ENCODE data around the gene PSMB1. TPM values are rescaled to one million over a fixed set of nuclear protein-coding genes. Genes with fewer than 3 reads are reported as not detected.

Gene PSMB1
- total and polyA plus RNA-seq, 9 of the 15 experiments (the other 6 are each of a cell fraction or from before 2014, with no cell fraction given): 447 to 2,953 (median 884) TPM

DNA sequence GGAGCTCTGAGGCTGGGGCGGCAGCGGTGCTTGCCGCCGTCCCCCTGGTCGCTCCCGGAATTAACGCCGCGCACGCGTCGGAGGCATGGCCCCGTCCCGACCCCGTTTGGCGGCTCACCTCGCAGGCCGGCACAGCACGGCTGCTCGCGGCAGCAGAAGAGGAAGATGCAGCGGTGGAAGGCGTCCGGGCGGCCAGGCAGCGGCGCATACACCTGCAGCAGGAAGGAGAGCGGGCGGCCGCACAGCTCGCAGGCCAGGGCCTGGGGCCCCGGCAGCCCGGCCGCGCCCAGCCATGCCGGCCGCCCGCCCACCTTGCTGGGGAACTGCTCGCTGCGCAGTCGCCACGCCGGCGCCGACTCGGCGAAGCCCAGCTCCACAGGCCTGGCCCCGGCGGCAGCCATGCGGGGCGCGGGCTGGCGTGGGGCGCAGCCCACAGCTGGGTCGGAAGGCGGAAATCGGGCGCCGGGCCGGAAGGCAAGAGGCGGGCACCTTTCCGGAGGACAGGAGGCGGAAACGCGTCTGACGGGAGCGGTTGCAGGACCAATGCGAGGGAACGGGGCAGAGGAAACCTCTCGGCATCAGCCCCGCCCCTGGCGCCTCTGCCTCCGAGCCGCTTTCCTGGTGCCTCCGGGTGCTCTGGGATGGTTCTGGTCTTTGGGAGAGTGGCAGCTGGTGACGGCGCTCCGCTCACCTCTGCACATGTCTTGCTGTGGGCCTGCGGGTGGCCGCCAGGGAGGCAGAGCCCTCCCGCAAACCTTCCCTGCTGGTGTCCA, 31.3 kb upstream of the PSMB1 start, which contains the start of gene PDCD2 (continued):
- TF ChIP-seq PCBP2 (IDR thresholded peaks at IDR 0.05; ENCODE audit: low read depth, low read length, poor library complexity, severe bottlenecking): no peak
- TF ChIP-seq SMAD4 (CRISPR knock-in tag; conservative IDR thresholded peaks at IDR 0.05): peak; percentile 80
- 0 out of 2 replicates have a peak, but pooled peaks have one; percentile 35 for TF ChIP-seq ATF1 (CRISPR knock-in tag; IDR thresholded peaks at IDR 0.05)
- peak; percentile 90 for TF ChIP-seq ATF1 (tag; IDR thresholded peaks at IDR 0.05)
- TF ChIP-seq ZC3H4 (CRISPR knock-in tag; IDR thresholded peaks at IDR 0.05; ENCODE audit: borderline replicate concordance): no peak; the same call in 1 of the 2 replicates
- no peak for TF ChIP-seq ZBTB8A (IDR thresholded peaks at IDR 0.05; ENCODE audit: partially characterized antibody)
- no peak for TF ChIP-seq HOXB6 (CRISPR knock-in tag; IDR thresholded peaks at IDR 0.05; ENCODE audit: borderline replicate concordance)
- TF ChIP-seq, protein P1, sequence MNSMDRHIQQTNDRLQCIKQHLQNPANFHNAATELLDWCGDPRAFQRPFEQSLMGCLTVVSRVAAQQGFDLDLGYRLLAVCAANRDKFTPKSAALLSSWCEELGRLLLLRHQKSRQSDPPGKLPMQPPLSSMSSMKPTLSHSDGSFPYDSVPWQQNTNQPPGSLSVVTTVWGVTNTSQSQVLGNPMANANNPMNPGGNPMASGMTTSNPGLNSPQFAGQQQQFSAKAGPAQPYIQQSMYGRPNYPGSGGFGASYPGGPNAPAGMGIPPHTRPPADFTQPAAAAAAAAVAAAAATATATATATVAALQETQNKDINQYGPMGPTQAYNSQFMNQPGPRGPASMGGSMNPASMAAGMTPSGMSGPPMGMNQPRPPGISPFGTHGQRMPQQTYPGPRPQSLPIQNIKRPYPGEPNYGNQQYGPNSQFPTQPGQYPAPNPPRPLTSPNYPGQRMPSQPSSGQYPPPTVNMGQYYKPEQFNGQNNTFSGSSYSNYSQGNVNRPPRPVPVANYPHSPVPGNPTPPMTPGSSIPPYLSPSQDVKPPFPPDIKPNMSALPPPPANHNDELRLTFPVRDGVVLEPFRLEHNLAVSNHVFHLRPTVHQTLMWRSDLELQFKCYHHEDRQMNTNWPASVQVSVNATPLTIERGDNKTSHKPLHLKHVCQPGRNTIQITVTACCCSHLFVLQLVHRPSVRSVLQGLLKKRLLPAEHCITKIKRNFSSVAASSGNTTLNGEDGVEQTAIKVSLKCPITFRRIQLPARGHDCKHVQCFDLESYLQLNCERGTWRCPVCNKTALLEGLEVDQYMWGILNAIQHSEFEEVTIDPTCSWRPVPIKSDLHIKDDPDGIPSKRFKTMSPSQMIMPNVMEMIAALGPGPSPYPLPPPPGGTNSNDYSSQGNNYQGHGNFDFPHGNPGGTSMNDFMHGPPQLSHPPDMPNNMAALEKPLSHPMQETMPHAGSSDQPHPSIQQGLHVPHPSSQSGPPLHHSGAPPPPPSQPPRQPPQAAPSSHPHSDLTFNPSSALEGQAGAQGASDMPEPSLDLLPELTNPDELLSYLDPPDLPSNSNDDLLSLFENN (IDR thresholded peaks at IDR 0.05; ENCODE audit: low read depth in 2 of 2, low read length in 2 of 2): no peak
- no peak for TF ChIP-seq SMAD3 (CRISPR knock-in tag; conservative IDR thresholded peaks at IDR 0.05)
- TF ChIP-seq, protein P2, sequence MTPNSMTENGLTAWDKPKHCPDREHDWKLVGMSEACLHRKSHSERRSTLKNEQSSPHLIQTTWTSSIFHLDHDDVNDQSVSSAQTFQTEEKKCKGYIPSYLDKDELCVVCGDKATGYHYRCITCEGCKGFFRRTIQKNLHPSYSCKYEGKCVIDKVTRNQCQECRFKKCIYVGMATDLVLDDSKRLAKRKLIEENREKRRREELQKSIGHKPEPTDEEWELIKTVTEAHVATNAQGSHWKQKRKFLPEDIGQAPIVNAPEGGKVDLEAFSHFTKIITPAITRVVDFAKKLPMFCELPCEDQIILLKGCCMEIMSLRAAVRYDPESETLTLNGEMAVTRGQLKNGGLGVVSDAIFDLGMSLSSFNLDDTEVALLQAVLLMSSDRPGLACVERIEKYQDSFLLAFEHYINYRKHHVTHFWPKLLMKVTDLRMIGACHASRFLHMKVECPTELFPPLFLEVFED (CRISPR knock-in tag; conservative IDR thresholded peaks at IDR 0.05): no peak
- peak; percentile 88 for TF ChIP-seq POLR2A (conservative IDR thresholded peaks at IDR 0.05)
- no peak for TF ChIP-seq IRF2 (CRISPR knock-in tag; IDR thresholded peaks at IDR 0.05)
- TF ChIP-seq ZNF274 (IDR thresholded peaks at IDR 0.05; ENCODE audit: borderline replicate concordance, low read depth, low read length): no peak
- no peak for TF ChIP-seq ERF (CRISPR knock-in tag; IDR thresholded peaks at IDR 0.05)
- TF ChIP-seq, protein P3, sequence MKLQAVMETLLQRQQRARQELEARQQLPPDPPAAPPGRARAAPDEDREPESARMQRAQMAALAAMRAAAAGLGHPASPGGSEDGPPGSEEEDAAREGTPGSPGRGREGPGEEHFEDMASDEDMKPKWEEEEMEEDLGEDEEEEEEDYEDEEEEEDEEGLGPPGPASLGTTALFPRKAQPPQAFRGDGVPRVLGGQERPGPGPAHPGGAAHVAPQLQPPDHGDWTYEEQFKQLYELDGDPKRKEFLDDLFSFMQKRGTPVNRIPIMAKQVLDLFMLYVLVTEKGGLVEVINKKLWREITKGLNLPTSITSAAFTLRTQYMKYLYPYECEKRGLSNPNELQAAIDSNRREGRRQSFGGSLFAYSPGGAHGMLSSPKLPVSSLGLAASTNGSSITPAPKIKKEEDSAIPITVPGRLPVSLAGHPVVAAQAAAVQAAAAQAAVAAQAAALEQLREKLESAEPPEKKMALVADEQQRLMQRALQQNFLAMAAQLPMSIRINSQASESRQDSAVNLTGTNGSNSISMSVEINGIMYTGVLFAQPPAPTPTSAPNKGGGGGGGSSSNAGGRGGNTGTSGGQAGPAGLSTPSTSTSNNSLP (IDR thresholded peaks at IDR 0.05; ENCODE audit: borderline replicate concordance, low read depth, low read length): no peak
- no peak for TF ChIP-seq LEF1 (IDR thresholded peaks at IDR 0.05)
- peak; percentile 85 for TF ChIP-seq C11orf30 (IDR thresholded peaks at IDR 0.05; ENCODE audit: low read depth)
- TF ChIP-seq SIN3A (IDR thresholded peaks at IDR 0.05; ENCODE audit: borderline replicate concordance in 2 of 2, control insufficient read depth in 1 of 2, low read depth in 2 of 2, low read length in 2 of 2): peak; percentile 98 to 99
- no peak for TF ChIP-seq SMC3 (conservative IDR thresholded peaks at IDR 0.05; ENCODE audit: insufficient read depth, low read depth, low read length)
- TF ChIP-seq HDGF (IDR thresholded peaks at IDR 0.05): no peak
- TF ChIP-seq ZNF24 (IDR thresholded peaks at IDR 0.05): peak; percentile 73; the same call in 1 of the 2 replicates
- no peak for TF ChIP-seq ZC3H11A (IDR thresholded peaks at IDR 0.05; ENCODE audit: low read depth, low read length)
- peak; percentile 81 for TF ChIP-seq ESRRA (IDR thresholded peaks at IDR 0.05; ENCODE audit: borderline replicate concordance, low read depth)
- TF ChIP-seq TRIM28 (IDR thresholded peaks at IDR 0.05): no peak

Measured in K562 (cell line).